Fibroblast of lung (primary cell): ENCODE measurements around the gene LGR6. TPM values are rescaled to one million over a fixed set of nuclear protein-coding genes. Genes with fewer than 3 reads are reported as not detected.

Source experiments
- DNase-seq, 2 donors: peaks; one replicate each; pipeline versions ENCODE4 v3.0.0 to v3.0.0-alpha.2; 2010; ENCODE audit warnings: low read depth in 2 of 2
- H2AFZ ChIP-seq: 2 replicates; pipeline ENCODE4 v1.5.1; 2012; ENCODE audit warnings: low read length, control low read depth, inconsistent platforms
- H3K27ac ChIP-seq: 2 replicates; pipeline ENCODE4 v1.5.1; 2011; ENCODE audit warnings: low read length, control low read depth; ENCODE audit not compliant: insufficient read depth
- H3K27me3 ChIP-seq: 2 replicates; pipeline ENCODE4 v1.5.1; 2011; ENCODE audit warnings: mild to moderate bottlenecking, low read length; ENCODE audit not compliant: control insufficient read depth, insufficient read depth
- H3K36me3 ChIP-seq: 2 replicates; pipeline ENCODE4 v1.5.1; 2011; ENCODE audit warnings: low read length; ENCODE audit not compliant: control insufficient read depth, insufficient read depth
- H3K4me1 ChIP-seq: 2 replicates; pipeline ENCODE4 v1.5.1; 2011; ENCODE audit warnings: low read length; ENCODE audit not compliant: control insufficient read depth, insufficient read depth; ENCODE audit errors: extremely low read depth
- H3K4me2 ChIP-seq: 2 replicates; pipeline ENCODE4 v1.5.1; 2011; ENCODE audit warnings: low read length, control low read depth; ENCODE audit not compliant: insufficient read depth; ENCODE audit errors: extremely low read depth
- H3K4me3 ChIP-seq, 4 experiments: fragments of 200-600 bp in 1 of 4; sonication (generic) in 1 of 4; replicated peaks in 1 of 4; 2 replicates each; pipeline ENCODE4 v1.5.1; 2011 to 2016; ENCODE audit warnings: low read length in 4 of 4, low read depth in 3 of 4, mild to moderate bottlenecking in 3 of 4, control low read depth in 2 of 4, inconsistent platforms in 1 of 4, mixed read lengths in 1 of 4; ENCODE audit not compliant: insufficient read depth in 1 of 4; ENCODE audit errors: control extremely low read depth in 1 of 4
- H3K79me2 ChIP-seq: 2 replicates; pipeline ENCODE4 v1.5.1; 2012; ENCODE audit warnings: mild to moderate bottlenecking, low read length, inconsistent platforms; ENCODE audit not compliant: control insufficient read depth, insufficient read depth
- H3K9ac ChIP-seq: 2 replicates; pipeline ENCODE4 v1.5.1; 2011; ENCODE audit warnings: mild to moderate bottlenecking, low read length, control low read depth; ENCODE audit not compliant: insufficient read depth
- H3K9me3 ChIP-seq: 2 replicates; pipeline ENCODE4 v1.5.1; 2012; ENCODE audit warnings: low read depth, low read length; ENCODE audit not compliant: control insufficient read depth, insufficient read depth
- H4K20me1 ChIP-seq: 2 replicates; pipeline ENCODE4 v1.5.1; 2011; ENCODE audit warnings: low read length; ENCODE audit not compliant: control insufficient read depth, insufficient read depth; ENCODE audit errors: extremely low read depth
- CTCF ChIP-seq, 2 donors: IDR thresholded peaks in 1 of 2; conservative IDR thresholded peaks in 1 of 2; 1 replicate in 1 of 2; 2 replicates in 1 of 2; pipeline ENCODE4 v1.5.1; 2011 to 2012; ENCODE audit warnings: low read length in 2 of 2, control low read depth in 1 of 2, inconsistent platforms in 1 of 2, low read depth in 1 of 2, mild to moderate bottlenecking in 1 of 2
- EZH2 ChIP-seq: IDR thresholded peaks from 2 replicates; pipeline ENCODE4 v1.5.1; 2012; ENCODE audit warnings: low read length, control low read depth, mild to moderate bottlenecking; ENCODE audit errors: missing control alignments
- polyA plus RNA-seq, 2 donors: library from polyadenylated mRNA; depleted of rRNA in 1 of 2; stranded (reverse) in 1 of 2; unstranded in 1 of 2; fragments of >200 nt; gene quantifications; 2 replicates each; pipeline ENCODE4 v1.2.1, GENCODE V29; 2011 to 2012; ENCODE audit warnings: missing spikeins in 1 of 2
- total RNA-seq: library from RNA; depleted of rRNA; stranded (reverse); fragments of >200 nt; gene quantifications from 2 replicates; pipeline ENCODE4 v1.2.1, GENCODE V29; 2014

Gene LGR6
- total and polyA plus RNA-seq, 2 donors (not counting 1 experiment from before 2014, with no cell fraction given) = 0.02 TPM; not detected in 1

DNA sequence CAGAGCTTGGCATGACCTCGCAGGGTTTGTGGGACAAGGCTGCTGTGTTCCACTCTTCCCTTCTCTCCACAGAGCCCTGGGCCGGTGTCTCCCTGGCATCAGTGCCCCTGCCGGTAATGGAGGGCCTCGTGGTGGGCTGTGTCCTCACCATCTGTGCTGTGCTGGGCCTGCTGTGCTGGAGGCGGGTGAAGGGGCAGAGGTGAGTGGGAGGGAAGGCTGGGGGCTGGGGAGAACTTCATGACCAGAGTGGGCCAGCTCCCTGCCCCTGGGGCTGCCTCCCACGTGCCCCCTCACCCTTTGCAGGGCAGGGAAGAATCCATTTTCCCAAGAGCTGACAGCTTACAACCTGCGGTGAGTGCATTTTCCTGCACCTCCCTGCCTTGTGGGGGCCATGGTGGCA is 12.0 kb upstream of the LGR6 start:
- Histone ChIP-seq H3K9ac (no peak overlapping the region), H3K4me2 (no peak overlapping the region), H2AFZ (no peak overlapping the region), H3K27ac (no peak overlapping the region), H3K4me3 (no peak overlapping the region), H3K79me2 (no peaks in the 10 kb centered on the region), H3K27me3 (peaks cover 28% of the 10 kb centered on the region), H3K9me3 (no peaks in the 10 kb centered on the region), H4K20me1 (no peaks in the 10 kb centered on the region), H3K36me3 (no peaks in the 10 kb centered on the region), H3K4me1 (no peaks in the 10 kb centered on the region)
- DNase-seq = no peak
- no peak for TF ChIP-seq EZH2
- no peak for TF ChIP-seq CTCF (conservative IDR thresholded peaks at IDR 0.05 in 1 of 2, IDR thresholded peaks at IDR 0.05 in 1 of 2; ENCODE audit: low read depth in 1 of 2, low read length in 2 of 2)

DNA sequence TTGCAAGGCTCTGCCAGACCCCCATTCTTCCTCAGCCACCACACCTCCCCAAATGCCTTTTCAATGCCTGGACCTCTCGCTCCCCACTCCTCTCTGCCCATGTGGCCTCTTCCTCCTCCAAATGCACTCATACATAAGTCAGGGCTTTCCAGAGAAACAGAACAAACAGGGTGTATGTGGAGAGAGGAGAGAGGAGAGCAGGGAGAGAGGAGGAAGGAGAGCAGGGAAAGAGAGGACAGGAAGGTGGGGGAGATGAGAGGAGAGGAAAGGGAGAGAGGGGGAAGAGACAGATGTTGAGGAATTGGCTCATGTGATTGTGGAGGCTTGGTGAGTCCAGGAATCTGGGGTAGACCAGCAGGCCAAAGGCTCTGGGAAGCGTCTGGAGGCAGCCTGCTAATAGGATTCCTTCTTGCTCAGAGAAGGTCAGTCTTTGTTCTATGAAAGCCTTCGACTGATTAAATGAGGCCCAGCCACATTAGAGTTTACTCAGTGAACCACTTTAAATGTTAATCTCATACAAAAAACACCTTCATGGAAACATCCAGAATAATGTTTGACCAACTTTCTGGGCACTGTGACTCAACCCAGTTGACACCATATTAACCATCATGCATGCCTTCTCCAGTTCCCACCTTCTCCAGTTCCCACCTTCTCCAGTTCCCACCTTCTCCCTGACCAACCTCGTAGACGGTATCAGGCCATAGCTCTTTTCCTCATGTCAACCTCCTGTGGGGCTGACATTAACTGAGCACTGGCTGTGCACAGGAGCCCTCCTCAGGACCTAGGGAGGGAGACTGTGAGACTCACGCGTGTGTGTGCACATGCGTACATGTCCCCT is 11.3 kb upstream of the LGR6 start:
- H3K27ac ChIP-seq = no peak overlapping the region
- no peak overlapping the region for H2AFZ ChIP-seq
- peaks cover 28% of the 10 kb centered on the region for H3K27me3 ChIP-seq
- no peaks in the 10 kb centered on the region for H3K79me2 ChIP-seq
- H3K4me1 ChIP-seq = no peaks in the 10 kb centered on the region
- H3K36me3 ChIP-seq = no peaks in the 10 kb centered on the region
- no peak overlapping the region for H3K4me2 ChIP-seq
- H3K4me3 ChIP-seq = no peak overlapping the region
- H3K9ac ChIP-seq = no peak overlapping the region
- no peaks in the 10 kb centered on the region for H3K9me3 ChIP-seq
- peak; percentile 48 for TF ChIP-seq EZH2
- no peak for TF ChIP-seq CTCF (conservative IDR thresholded peaks at IDR 0.05 in 1 of 2, IDR thresholded peaks at IDR 0.05 in 1 of 2; ENCODE audit: low read depth in 1 of 2, low read length in 2 of 2)
- no peaks in the 10 kb centered on the region for H4K20me1 ChIP-seq
- DNase-seq = no peak

GRCh38 chr1:202184750-202185460 is 8.7 kb upstream of the LGR6 start:
- H3K9ac ChIP-seq = no peak overlapping the region
- no peaks in the 10 kb centered on the region for H3K9me3 ChIP-seq
- no peak overlapping the region for H3K4me2 ChIP-seq
- no peak overlapping the region for H3K4me3 ChIP-seq
- H3K36me3 ChIP-seq = no peaks in the 10 kb centered on the region
- H4K20me1 ChIP-seq = no peaks in the 10 kb centered on the region
- no peak overlapping the region for H2AFZ ChIP-seq
- peaks cover 19% of the 10 kb centered on the region for H3K27me3 ChIP-seq
- H3K79me2 ChIP-seq = no peaks in the 10 kb centered on the region
- no peak overlapping the region for H3K27ac ChIP-seq
- peak; percentile 75 to 78 for DNase-seq
- TF ChIP-seq CTCF (conservative IDR thresholded peaks at IDR 0.05 in 1 of 2, IDR thresholded peaks at IDR 0.05 in 1 of 2; ENCODE audit: low read depth in 1 of 2, low read length in 2 of 2) (peak; percentile 84 to 91), EZH2 (no peak)
- no peaks in the 10 kb centered on the region for H3K4me1 ChIP-seq
